ENCODE data around the gene ZYX.

ZYX gene

DNA sequence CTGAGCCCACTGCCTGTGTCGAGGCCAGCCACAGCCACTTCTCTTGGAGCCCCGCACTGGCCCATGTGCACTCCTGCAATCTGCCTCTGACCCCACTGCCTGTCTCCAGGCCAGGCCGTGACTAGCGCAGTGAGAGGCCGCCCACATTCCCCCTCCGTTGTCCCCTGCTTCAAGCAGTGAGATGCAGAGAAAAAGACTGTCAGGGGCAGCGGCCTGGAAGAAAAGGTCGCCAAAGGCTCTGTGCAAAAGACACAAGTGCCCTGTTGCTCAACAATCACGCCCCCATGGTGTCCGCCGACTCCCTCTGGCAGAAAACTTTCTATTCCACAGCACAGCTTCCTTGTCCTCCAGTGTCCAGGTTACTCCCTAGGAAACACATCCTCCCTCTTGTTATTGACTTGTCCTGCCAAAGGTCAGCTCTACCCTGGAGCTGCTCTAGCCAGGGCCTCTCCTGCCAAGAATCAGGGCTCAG is 28.6 kb upstream of the ZYX start:
- no peak overlapping the region for H3K4me3 ChIP-seq
- no peaks in the 10 kb centered on the region for H3K36me3 ChIP-seq
- H3K27me3 ChIP-seq, result no peaks in the 10 kb centered on the region
- H3K4me2 ChIP-seq, result no peak overlapping the region
- TF ChIP-seq Cebpa-rat (IDR thresholded peaks at IDR 0.05), result no peak
- no peak overlapping the region for H3K9ac ChIP-seq
- peaks cover 1% of the 10 kb centered on the region; the same call in 1 of the 2 replicates for H3K9me3 ChIP-seq
- peaks cover 10% of the 10 kb centered on the region; the same call in 1 of the 2 replicates for H3K4me1 ChIP-seq
- no peaks in the 10 kb centered on the region for H4K20me1 ChIP-seq
- H3K27ac ChIP-seq, result no peak overlapping the region

DNA sequence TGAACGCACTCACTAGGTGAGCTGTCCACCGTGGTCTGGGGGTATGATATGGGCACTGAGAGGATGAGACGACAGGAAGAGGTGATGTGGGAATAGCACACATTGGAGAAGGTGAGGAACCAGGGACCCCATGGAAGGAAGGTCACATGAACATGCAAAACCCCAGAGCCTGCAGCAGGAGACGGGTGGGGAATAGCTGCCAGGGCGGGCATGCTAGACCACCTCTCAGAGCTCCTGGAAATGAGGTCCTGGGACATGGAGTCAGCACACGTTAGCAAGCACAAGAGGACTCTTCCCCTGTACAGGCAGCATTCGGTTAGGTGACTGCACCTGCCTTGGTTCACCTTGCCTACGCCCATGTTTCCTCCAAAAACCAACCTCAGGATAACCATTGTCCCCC is 26.8 kb upstream of the ZYX start:
- no peak overlapping the region for H3K4me2 ChIP-seq
- H3K4me3 ChIP-seq, result no peak overlapping the region
- no peaks in the 10 kb centered on the region for H3K9me3 ChIP-seq
- H3K9ac ChIP-seq, result no peak overlapping the region
- no peak overlapping the region for H3K27ac ChIP-seq
- H3K4me1 ChIP-seq, result peaks cover 19% of the 10 kb centered on the region; the same call in 1 of the 2 replicates
- no peaks in the 10 kb centered on the region for H3K36me3 ChIP-seq
- no peaks in the 10 kb centered on the region for H4K20me1 ChIP-seq
- no peak for TF ChIP-seq Cebpa-rat (IDR thresholded peaks at IDR 0.05)
- H3K27me3 ChIP-seq, result peaks cover 18% of the 10 kb centered on the region

DNA sequence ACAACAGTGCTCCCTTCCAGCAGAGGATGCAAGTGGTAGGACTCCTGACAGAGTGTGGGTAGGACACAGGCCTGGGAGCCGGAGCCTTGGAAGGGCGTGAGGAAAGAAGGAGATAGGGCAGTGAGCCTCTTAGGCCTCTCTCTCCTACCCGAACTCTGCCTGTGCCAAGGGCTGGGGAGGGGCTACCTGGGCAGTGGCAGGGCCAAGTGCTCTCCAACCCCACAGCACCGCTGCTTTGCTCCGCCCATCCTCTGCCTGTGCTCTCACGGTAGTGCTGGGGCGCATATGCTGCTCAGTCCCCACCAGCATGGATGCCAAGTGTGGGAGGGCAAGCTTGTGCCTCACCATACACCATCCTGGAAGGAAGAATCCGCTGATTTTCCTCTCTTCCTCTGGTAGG is 26.2 kb upstream of the ZYX start:
- H4K20me1 ChIP-seq, result 0 out of 2 replicates have a peak, but pooled peaks cover 5% of the 10 kb centered on the region
- no peak overlapping the region for H3K27ac ChIP-seq
- H3K9me3 ChIP-seq, result no peaks in the 10 kb centered on the region
- no peak for TF ChIP-seq Cebpa-rat (IDR thresholded peaks at IDR 0.05)
- no peaks in the 10 kb centered on the region for H3K36me3 ChIP-seq
- peaks cover 19% of the 10 kb centered on the region; the same call in 1 of the 2 replicates for H3K4me1 ChIP-seq
- no peak overlapping the region for H3K9ac ChIP-seq
- H3K27me3 ChIP-seq, result peaks cover 24% of the 10 kb centered on the region
- H3K4me2 ChIP-seq, result no peak overlapping the region
- H3K4me3 ChIP-seq, result no peak overlapping the region

DNA sequence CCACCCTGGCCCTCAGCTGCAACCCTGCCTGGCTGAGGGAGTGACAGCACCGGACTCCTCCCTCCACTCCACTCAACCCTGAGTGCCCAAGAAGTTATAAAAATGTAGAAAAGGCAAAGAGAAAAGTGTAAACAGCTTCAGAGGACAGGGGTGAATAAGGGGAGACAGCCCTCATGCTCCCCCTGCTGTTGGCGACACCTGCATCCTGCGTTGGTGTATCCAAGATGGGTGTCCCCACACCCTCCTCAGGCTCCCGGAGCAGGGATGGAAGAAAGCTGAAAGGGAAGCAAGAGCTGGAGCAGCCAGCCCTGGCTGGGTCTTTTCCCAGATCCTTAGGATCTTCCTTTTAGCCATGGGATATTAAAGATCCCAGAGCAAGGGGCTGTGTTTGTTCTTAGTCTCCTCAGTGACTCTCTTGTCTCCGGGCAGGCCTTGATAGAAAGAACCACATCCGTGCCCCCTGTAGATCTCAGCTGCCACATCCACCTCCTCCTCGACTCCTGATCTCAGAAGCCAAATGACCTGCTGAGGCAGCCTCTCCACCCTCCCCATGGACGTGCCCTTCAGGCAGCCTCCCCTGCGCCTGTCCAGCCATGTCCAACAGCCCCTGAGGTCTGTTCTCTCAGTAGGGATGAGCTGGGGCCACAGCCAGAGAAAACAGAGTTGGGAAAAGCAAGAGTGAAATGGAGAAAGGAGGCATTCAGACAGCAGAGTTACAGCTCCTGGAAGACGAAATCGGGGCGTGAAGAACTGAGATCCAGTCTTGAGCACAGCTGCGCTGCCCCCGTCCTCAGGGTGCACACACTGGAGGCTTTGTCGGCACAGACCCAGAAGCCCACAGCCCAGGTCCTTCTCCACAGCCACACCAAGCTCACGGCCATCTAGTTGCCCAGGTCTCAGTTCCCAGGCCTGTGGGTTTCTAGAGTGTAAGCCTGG is 25.4 kb upstream of the ZYX start:
- H3K4me3 ChIP-seq, result no peak overlapping the region
- H4K20me1 ChIP-seq, result 0 out of 2 replicates have a peak, but pooled peaks cover 13% of the 10 kb centered on the region
- H3K9me3 ChIP-seq, result no peaks in the 10 kb centered on the region

GRCh38 chr7:143356414-143357050 is 24.6 kb upstream of the ZYX start:
- Histone ChIP-seq H3K4me3 (no peak overlapping the region), H3K4me2 (no peak overlapping the region), H3K9me3 (no peaks in the 10 kb centered on the region), H4K20me1 (0 out of 2 replicates have a peak, but pooled peaks cover 16% of the 10 kb centered on the region), H3K9ac (no peak overlapping the region), H3K4me1 (peaks cover 19% of the 10 kb centered on the region; the same call in 1 of the 2 replicates), H3K27ac (no peak overlapping the region), H3K36me3 (no peaks in the 10 kb centered on the region), H3K27me3 (peaks cover 39% of the 10 kb centered on the region)
- TF ChIP-seq Cebpa-rat (IDR thresholded peaks at IDR 0.05), result no peak

More for the DNA sequence above, 25.4 kb upstream of the ZYX start:
- H3K27me3 ChIP-seq, result peaks cover 31% of the 10 kb centered on the region
- TF ChIP-seq Cebpa-rat (IDR thresholded peaks at IDR 0.05), result no peak
- peaks cover 19% of the 10 kb centered on the region; the same call in 1 of the 2 replicates for H3K4me1 ChIP-seq
- no peak overlapping the region for H3K9ac ChIP-seq
- no peaks in the 10 kb centered on the region for H3K36me3 ChIP-seq
- H3K27ac ChIP-seq, result no peak overlapping the region
- no peak overlapping the region for H3K4me2 ChIP-seq

DNA sequence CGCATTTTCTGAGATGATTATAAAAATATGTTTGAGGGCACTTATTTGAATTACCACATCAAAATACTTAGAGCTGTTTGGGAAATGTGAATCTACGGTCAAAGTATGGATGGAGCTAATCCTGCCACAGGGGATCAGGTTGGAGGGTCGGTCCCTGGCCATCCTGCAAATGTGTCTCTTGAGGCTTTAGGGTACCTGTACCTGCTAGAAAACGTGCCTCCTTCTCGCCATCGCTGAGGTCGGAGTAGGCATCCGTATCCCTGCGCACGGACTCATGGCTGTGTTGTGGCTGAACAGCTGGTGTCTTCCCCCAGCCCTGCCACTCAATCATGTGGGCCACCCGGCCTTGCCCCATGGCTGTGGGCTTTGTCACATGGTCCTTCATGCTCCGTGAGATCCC is 22.5 kb upstream of the ZYX start:
- peaks cover 25% of the 10 kb centered on the region for H4K20me1 ChIP-seq
- peaks cover 16% of the 10 kb centered on the region; the same call in 1 of the 2 replicates for H3K4me1 ChIP-seq
- H3K36me3 ChIP-seq, result no peaks in the 10 kb centered on the region
- H3K27ac ChIP-seq, result no peak overlapping the region
- no peaks in the 10 kb centered on the region for H3K9me3 ChIP-seq
- H3K4me2 ChIP-seq, result peak overlapping the region; percentile 32; the same call in 1 of the 2 replicates
- TF ChIP-seq Cebpa-rat (IDR thresholded peaks at IDR 0.05), result no peak
- H3K9ac ChIP-seq, result no peak overlapping the region
- H3K27me3 ChIP-seq, result peaks cover 60% of the 10 kb centered on the region
- H3K4me3 ChIP-seq, result no peak overlapping the region

- no peak overlapping the region for H3K27ac ChIP-seq
- H3K9me3 ChIP-seq, result no peaks in the 10 kb centered on the region
- H3K36me3 ChIP-seq, result no peaks in the 10 kb centered on the region
- no peak for TF ChIP-seq Cebpa-rat (IDR thresholded peaks at IDR 0.05)
- H4K20me1 ChIP-seq, result peaks cover 26% of the 10 kb centered on the region
- H3K4me1 ChIP-seq, result peaks cover 9% of the 10 kb centered on the region; the same call in 1 of the 2 replicates
- H3K4me2 ChIP-seq, result no peak overlapping the region
- H3K27me3 ChIP-seq, result peaks cover 73% of the 10 kb centered on the region
- no peak overlapping the region for H3K9ac ChIP-seq
- no peak overlapping the region for H3K4me3 ChIP-seq
These were observed 21.3 kb upstream of the ZYX start for GRCh38 chr7:143359771-143360353.

DNA sequence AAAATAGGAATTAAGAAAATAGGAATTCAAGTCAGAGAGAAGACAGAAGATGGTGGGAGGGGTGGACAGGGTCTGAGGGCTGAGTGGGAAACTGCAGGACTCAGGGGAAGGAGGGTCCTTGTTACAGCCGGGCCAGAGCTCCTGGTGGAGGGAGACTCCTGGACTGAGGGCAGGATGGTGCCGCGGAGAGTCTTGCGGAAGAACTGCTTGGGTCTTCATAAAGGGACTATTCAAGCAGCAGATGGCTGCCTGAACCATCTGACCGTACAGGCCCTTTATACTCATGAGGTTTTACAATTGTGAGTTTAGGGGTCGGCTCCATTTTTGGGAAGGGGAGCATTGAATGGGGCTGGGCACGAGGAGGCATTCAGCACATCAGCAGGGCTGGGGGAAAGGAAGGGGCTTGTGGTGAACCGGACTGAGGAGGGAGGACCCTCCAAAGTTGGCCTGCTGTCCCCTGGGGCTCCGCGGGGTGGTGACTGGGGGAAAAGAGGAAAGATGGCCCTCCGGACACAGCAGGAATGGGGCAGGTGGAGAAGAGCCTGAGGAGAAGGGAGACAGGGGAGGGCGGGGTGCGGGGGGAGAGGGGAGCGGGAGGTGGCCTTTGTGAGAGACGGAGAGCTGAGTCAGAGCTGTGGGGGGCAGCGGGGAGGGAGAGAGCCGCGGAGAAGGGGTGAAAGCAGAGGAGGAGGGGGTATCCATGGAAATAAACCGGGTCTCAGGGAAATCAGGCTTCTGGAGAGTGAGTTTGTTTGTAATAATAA is 20.2 kb upstream of the ZYX start:
- no peak for TF ChIP-seq Cebpa-rat (IDR thresholded peaks at IDR 0.05)
- no peaks in the 10 kb centered on the region for H3K9me3 ChIP-seq
- H3K4me3 ChIP-seq, result no peak overlapping the region
- H3K9ac ChIP-seq, result no peak overlapping the region
- H4K20me1 ChIP-seq, result peaks cover 26% of the 10 kb centered on the region
- H3K27ac ChIP-seq, result no peak overlapping the region
- peaks cover 9% of the 10 kb centered on the region; the same call in 1 of the 2 replicates for H3K4me1 ChIP-seq
- no peak overlapping the region for H3K4me2 ChIP-seq
- peaks cover 80% of the 10 kb centered on the region for H3K27me3 ChIP-seq
- H3K36me3 ChIP-seq, result no peaks in the 10 kb centered on the region
